Endothelial cell of umbilical vein (primary cell): ENCODE results near the gene KLHL30. TPM values are rescaled to one million over a fixed set of nuclear protein-coding genes. Genes with fewer than 3 reads are reported as not detected.

Source experiments
- BruUV-seq: library from RNA; stranded (reverse); fragments of 400-500 nt; replicated peaks from 2 replicates; lab custom pipeline; 2021; lab: Mats Ljungman, UMichigan
- CTCF ChIA-PET: fragments of 300-600, 350-600 bp; sonication (Branson Sonifier 250); formaldehyde crosslinking; loops from one replicate; lab custom pipeline; 2021; ENCODE audit warnings: antibody characterized with exemption, inconsistent platforms; lab: Charles Lee
- POLR2A ChIA-PET: fragments of 300-600, 350-600 bp; sonication (Branson Sonifier 250); formaldehyde crosslinking; loops from one replicate; lab custom pipeline; 2021; ENCODE audit warnings: antibody characterized with exemption, inconsistent platforms; lab: Charles Lee
- DNase-seq: peaks from one replicate; pipeline ENCODE4 v3.0.0-alpha.2; 2011; ENCODE audit warnings: low read depth, low spot score
- FAIRE-seq: peaks from 2 replicates; lab custom pipeline; 2011; peaks lifted over from hg19 to GRCh38; lab: Jason Lieb, UNC
- H2AFZ ChIP-seq: 2 replicates; pipeline ENCODE4 v1.6.0; 2012; ENCODE audit warnings: low read depth, low read length, control low read depth, inconsistent platforms
- H3K27ac ChIP-seq: 2 replicates; pipeline ENCODE4 v1.5.1; 2011; ENCODE audit warnings: low read depth, mild to moderate bottlenecking, control low read depth, low read length, moderate library complexity; ENCODE audit not compliant: insufficient read depth
- H3K27me3 ChIP-seq, 2 experiments: 2 replicates each; pipeline versions ENCODE4 v1.6.0 to v1.6.1; 2011; ENCODE audit warnings: low read length in 2 of 2, mixed read lengths in 1 of 2; ENCODE audit not compliant: control insufficient read depth in 2 of 2, insufficient read depth in 2 of 2
- H3K36me3 ChIP-seq, 2 experiments: 2 replicates in 1 of 2; 3 replicates in 1 of 2; pipeline ENCODE4 v1.5.1; 2011; ENCODE audit warnings: low read length in 2 of 2, mild to moderate bottlenecking in 1 of 2, moderate library complexity in 1 of 2; ENCODE audit not compliant: control insufficient read depth in 2 of 2, insufficient read depth in 2 of 2; ENCODE audit errors: extremely low read depth in 1 of 2
- H3K4me1 ChIP-seq: 3 replicates; pipeline ENCODE4 v1.5.1; 2011; ENCODE audit warnings: mild to moderate bottlenecking, low read length; ENCODE audit not compliant: control insufficient read depth, insufficient read depth; ENCODE audit errors: extremely low read depth
- H3K4me2 ChIP-seq: 2 replicates; pipeline ENCODE4 v1.6.1; 2011; ENCODE audit warnings: low read length, control low read depth, mixed read lengths; ENCODE audit not compliant: insufficient read depth
- H3K4me3 ChIP-seq, 3 experiments: fragments of 200-600 bp in 1 of 3; sonication (generic), shearing (Covaris generic) in 1 of 3; replicated peaks in 1 of 3; 2 replicates each; pipeline ENCODE4 v1.5.1; 2011 to 2016; ENCODE audit warnings: control low read depth in 3 of 3, low read length in 3 of 3, mild to moderate bottlenecking in 2 of 3, inconsistent platforms in 1 of 3, low read depth in 1 of 3, moderate library complexity in 1 of 3; ENCODE audit not compliant: insufficient read depth in 1 of 3
- H3K79me2 ChIP-seq: 2 replicates; pipeline ENCODE4 v1.6.0; 2012; ENCODE audit warnings: low read length, inconsistent platforms; ENCODE audit not compliant: control insufficient read depth, insufficient read depth
- H3K9ac ChIP-seq: replicated peaks from 2 replicates; pipeline ENCODE3; 2011; ENCODE audit warnings: low read length, control low read depth; ENCODE audit not compliant: insufficient read depth; ENCODE audit errors: extremely low read depth
- H3K9me1 ChIP-seq: replicated peaks from 3 replicates; pipeline ENCODE4 v1.6.0; 2011; ENCODE audit warnings: mild to moderate bottlenecking, low read length; ENCODE audit not compliant: control insufficient read depth, insufficient read depth; ENCODE audit errors: extremely low read depth
- H3K9me3 ChIP-seq: replicated peaks from 2 replicates; pipeline ENCODE4 v1.5.1; 2012; ENCODE audit warnings: low read length, inconsistent platforms; ENCODE audit not compliant: control insufficient read depth, insufficient read depth
- H4K20me1 ChIP-seq: replicated peaks from 2 replicates; pipeline ENCODE3; 2011; ENCODE audit warnings: mild to moderate bottlenecking, low read length; ENCODE audit not compliant: control insufficient read depth, insufficient read depth; ENCODE audit errors: extremely low read depth
- EZH2 ChIP-seq: IDR thresholded peaks from 2 replicates; pipeline ENCODE4 v1.6.1; 2012; ENCODE audit warnings: borderline replicate concordance, low read depth, mild to moderate bottlenecking, moderate library complexity, low read length, inconsistent platforms; ENCODE audit not compliant: severe bottlenecking
- FOS ChIP-seq: IDR thresholded peaks from 2 replicates; pipeline ENCODE4 v1.6.1; 2011; ENCODE audit warnings: mild to moderate bottlenecking, low read length, moderate library complexity, borderline replicate concordance; ENCODE audit not compliant: insufficient read depth
- GATA2 ChIP-seq: IDR thresholded peaks from 2 replicates; pipeline ENCODE4 v1.7.0; 2011; ENCODE audit warnings: low read depth, mild to moderate bottlenecking, moderate library complexity, mixed read lengths, low read length; ENCODE audit not compliant: insufficient read length, insufficient read depth
- JUN ChIP-seq: IDR thresholded peaks from 2 replicates; pipeline ENCODE4 v1.6.1; 2011; ENCODE audit warnings: borderline replicate concordance, low read depth; ENCODE audit not compliant: insufficient read length, insufficient read depth
- MYC ChIP-seq: IDR thresholded peaks from one replicate; pipeline ENCODE4 v1.6.1; 2011; ENCODE audit warnings: mild to moderate bottlenecking, low read depth, low read length
- POLR2A ChIP-seq: IDR thresholded peaks from 2 replicates; pipeline ENCODE4 v1.6.1; 2012; ENCODE audit warnings: low read depth, mild to moderate bottlenecking, control low read depth, low read length
- POLR2AphosphoS5 ChIP-seq: IDR thresholded peaks from 2 replicates; pipeline ENCODE4 v1.6.1; 2012; ENCODE audit warnings: low read depth, mild to moderate bottlenecking, control low read depth, low read length, moderate library complexity; ENCODE audit not compliant: insufficient read depth
- dilution Hi-C: fragments of 300-500 bp; cut with MboI; formaldehyde crosslinking; loops from one replicate; pipeline ENCODE4 v1.15.0; 2019; ENCODE audit warnings: low sequenced_read_pairs; ENCODE audit not compliant: extremely low pct_ligation_motif_present
- intact Hi-C: fragments of 100-400 bp; cut with micrococcal nuclease; formaldehyde crosslinking; loops from one replicate; pipeline ENCODE4 v1.10.0; 2022
- polyA plus RNA-seq, 4 experiments: library from polyadenylated mRNA; depleted of rRNA in 3 of 4; stranded (reverse) in 3 of 4; unstranded in 1 of 4; fragments of >200 nt; gene quantifications; 2 replicates each; pipeline versions ENCODE4 v1.2.1 to v1.2.3, GENCODE V29; 2011 to 2012; ENCODE audit warnings: missing spikeins in 1 of 4
- total RNA-seq: library from RNA; stranded (reverse); gene quantifications from 2 replicates; pipeline ENCODE4 v1.2.3, GENCODE V29; 2021
- TF ChIP-seq, protein P1 (sequence below), 2 donors: IDR thresholded peaks; 1 replicate in 1 of 2; 2 replicates in 1 of 2; pipeline ENCODE4 v1.5.1; 2011; ENCODE audit warnings: low read length in 2 of 2, mild to moderate bottlenecking in 2 of 2, moderate library complexity in 2 of 2, control low read depth in 1 of 2, inconsistent platforms in 1 of 2, low read depth in 1 of 2; ENCODE audit not compliant: insufficient read depth in 1 of 2; ENCODE audit errors: extremely low read depth in 1 of 2
- TF ChIP-seq, protein P2 (sequence below): IDR thresholded peaks from 2 replicates; pipeline ENCODE4 v1.6.1; 2011; ENCODE audit not compliant: insufficient read depth, insufficient read length

Gene KLHL30
- total and polyA plus RNA-seq, 2 donors (not counting 3 experiments of a cell fraction or from before 2014, with no cell fraction given) = not detected

DNA sequence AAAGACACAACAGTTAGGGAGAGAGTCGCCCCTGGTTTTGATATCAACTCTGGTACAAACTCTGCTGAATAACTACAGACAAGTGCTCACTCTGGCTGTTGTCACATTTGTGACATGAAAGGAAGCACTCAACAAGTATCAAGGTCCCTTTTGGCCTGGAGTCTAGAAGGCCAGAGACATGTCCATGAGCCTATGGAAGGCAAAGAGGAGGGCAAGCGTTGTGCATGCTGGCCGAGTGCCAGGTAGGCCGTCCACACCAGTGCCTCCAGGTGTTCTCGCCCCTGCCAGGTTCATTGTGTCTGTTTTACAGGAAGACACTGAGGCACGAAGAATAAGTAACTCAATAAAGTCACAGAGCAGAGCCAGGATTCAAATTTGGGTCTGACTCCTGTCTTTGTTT is 43.9 kb downstream of the KLHL30 start:
- Histone ChIP-seq H3K9me1 (no peaks in the 10 kb centered on the region), H3K4me1 (no peaks in the 10 kb centered on the region), H3K4me2 (no peak overlapping the region), H3K79me2 (no peaks in the 10 kb centered on the region), H4K20me1 (no peaks in the 10 kb centered on the region), H2AFZ (no peak overlapping the region), H3K27me3 (no peaks in the 10 kb centered on the region), H3K4me3 (no peak overlapping the region), H3K9me3 (no peaks in the 10 kb centered on the region), H3K9ac (no peak overlapping the region), H3K36me3 (peaks cover 16 to 46% of the 10 kb centered on the region in 2 experiments), H3K27ac (no peak overlapping the region)
- dilution Hi-C loops = no loop called here
- intact Hi-C loops = no loop called here
- DNase-seq (no peak), FAIRE-seq (no peak)
- POLR2A ChIA-PET = no interaction called here
- CTCF ChIA-PET = no interaction called here
- BruUV-seq = no TSS peak
- TF ChIP-seq GATA2 (no peak), POLR2AphosphoS5 (no peak), MYC (no peak), FOS (no peak), EZH2 (no peak), POLR2A (no peak), JUN (no peak)
- TF ChIP-seq, protein P1, sequence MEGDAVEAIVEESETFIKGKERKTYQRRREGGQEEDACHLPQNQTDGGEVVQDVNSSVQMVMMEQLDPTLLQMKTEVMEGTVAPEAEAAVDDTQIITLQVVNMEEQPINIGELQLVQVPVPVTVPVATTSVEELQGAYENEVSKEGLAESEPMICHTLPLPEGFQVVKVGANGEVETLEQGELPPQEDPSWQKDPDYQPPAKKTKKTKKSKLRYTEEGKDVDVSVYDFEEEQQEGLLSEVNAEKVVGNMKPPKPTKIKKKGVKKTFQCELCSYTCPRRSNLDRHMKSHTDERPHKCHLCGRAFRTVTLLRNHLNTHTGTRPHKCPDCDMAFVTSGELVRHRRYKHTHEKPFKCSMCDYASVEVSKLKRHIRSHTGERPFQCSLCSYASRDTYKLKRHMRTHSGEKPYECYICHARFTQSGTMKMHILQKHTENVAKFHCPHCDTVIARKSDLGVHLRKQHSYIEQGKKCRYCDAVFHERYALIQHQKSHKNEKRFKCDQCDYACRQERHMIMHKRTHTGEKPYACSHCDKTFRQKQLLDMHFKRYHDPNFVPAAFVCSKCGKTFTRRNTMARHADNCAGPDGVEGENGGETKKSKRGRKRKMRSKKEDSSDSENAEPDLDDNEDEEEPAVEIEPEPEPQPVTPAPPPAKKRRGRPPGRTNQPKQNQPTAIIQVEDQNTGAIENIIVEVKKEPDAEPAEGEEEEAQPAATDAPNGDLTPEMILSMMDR (IDR thresholded peaks at IDR 0.05; ENCODE audit: extremely low read depth in 1 of 2, insufficient read depth in 1 of 2, low read depth in 1 of 2, low read length in 2 of 2) = no peak
- TF ChIP-seq, protein P2, sequence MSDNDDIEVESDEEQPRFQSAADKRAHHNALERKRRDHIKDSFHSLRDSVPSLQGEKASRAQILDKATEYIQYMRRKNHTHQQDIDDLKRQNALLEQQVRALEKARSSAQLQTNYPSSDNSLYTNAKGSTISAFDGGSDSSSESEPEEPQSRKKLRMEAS = no peak
